HEK293 (cell line): Measurements from ENCODE around the gene BCAS3.
A peak's percentile ranks its signal among the peaks of the same experiment; 100 is the strongest.

Experiments used
- CTCF ChIA-PET: fragments of 350-600 bp; formaldehyde crosslinking; extraction: SDS; loops from one replicate; lab custom pipeline; 2021; ENCODE audit warnings: antibody characterized with exemption; lab: Yijun Ruan, JAX
- POLR2A ChIA-PET: fragments of 300-600 bp; formaldehyde crosslinking; extraction: SDS; loops from one replicate; lab custom pipeline; 2020; ENCODE audit warnings: antibody characterized with exemption, inconsistent platforms; lab: Yijun Ruan, JAX
- H3K27ac ChIP-seq: fragments of 200-500 bp; sonication (Bioruptor generic); 2 replicates; pipeline ENCODE4 v1.5.1; 2014; ENCODE audit warnings: low read depth, low read length, control low read depth, inconsistent platforms; ENCODE audit errors: extremely low read depth
- H3K36me3 ChIP-seq, 2 experiments: fragments of 200-500 bp in 1 of 2; sonication (Bioruptor generic) in 1 of 2; 1 replicate in 1 of 2; 2 replicates in 1 of 2; pipeline ENCODE4 v1.5.1; 2014 to 2017; ENCODE audit warnings: inconsistent platforms in 2 of 2, low read length in 2 of 2; ENCODE audit not compliant: control insufficient read depth in 2 of 2, insufficient read depth in 1 of 2
- H3K4me1 ChIP-seq: fragments of 200-500 bp; sonication (Bioruptor generic); 2 replicates; pipeline ENCODE4 v1.5.1; 2014; ENCODE audit warnings: mild to moderate bottlenecking, low read length, inconsistent platforms; ENCODE audit not compliant: control insufficient read depth, insufficient read depth
- H3K4me3 ChIP-seq: 2 replicates; pipeline ENCODE4 v1.5.1; 2011; ENCODE audit warnings: low read depth, mild to moderate bottlenecking, control low read depth, low read length, moderate library complexity
- H3K9me3 ChIP-seq: fragments of 200-500 bp; sonication (Bioruptor generic); 2 replicates; pipeline ENCODE4 v1.5.1; 2014; ENCODE audit warnings: low read depth, low read length, inconsistent platforms; ENCODE audit not compliant: control insufficient read depth, insufficient read depth
- KLF17 ChIP-seq: fragments of 450-650 bp; formaldehyde crosslinking; IDR thresholded peaks from 2 replicates; pipeline ENCODE4 v1.5.1; 2016; ENCODE audit warnings: missing biosample characterization, missing genetic modification characterization
- KLF9 ChIP-seq: fragments of 450-650 bp; formaldehyde crosslinking; IDR thresholded peaks from 2 replicates; pipeline ENCODE4 v1.5.1; 2016; ENCODE audit warnings: missing biosample characterization, missing genetic modification characterization, low read depth
- OSR2 ChIP-seq: fragments of 450-650 bp; formaldehyde crosslinking; IDR thresholded peaks from 2 replicates; pipeline ENCODE4 v1.5.1; 2016; ENCODE audit warnings: missing biosample characterization, missing genetic modification characterization
- PRDM1 ChIP-seq: fragments of 450-650 bp; formaldehyde crosslinking; IDR thresholded peaks from 2 replicates; pipeline ENCODE4; 2016; ENCODE audit warnings: missing biosample characterization, missing genetic modification characterization
- PRDM4 ChIP-seq: fragments of 450-650 bp; formaldehyde crosslinking; IDR thresholded peaks from 2 replicates; pipeline ENCODE4 v1.5.1; 2017; ENCODE audit warnings: missing biosample characterization, missing genetic modification characterization
- PRDM6 ChIP-seq: fragments of 450-650 bp; formaldehyde crosslinking; IDR thresholded peaks from 2 replicates; pipeline ENCODE4 v1.5.1; 2017; ENCODE audit warnings: missing biosample characterization, missing genetic modification characterization
- TCF7L2 ChIP-seq: IDR thresholded peaks from 2 replicates; pipeline ENCODE4 v1.6.1; 2011; ENCODE audit warnings: low read depth, mild to moderate bottlenecking, inconsistent platforms, low read length, moderate library complexity, borderline replicate concordance
- ZBTB17 ChIP-seq: fragments of 450-650 bp; formaldehyde crosslinking; IDR thresholded peaks from 2 replicates; pipeline ENCODE4 v1.5.1; 2016; ENCODE audit warnings: missing biosample characterization, missing genetic modification characterization
- ZBTB44 ChIP-seq: fragments of 450-650 bp; IDR thresholded peaks from 2 replicates; pipeline ENCODE4 v1.5.1; 2018; ENCODE audit warnings: missing biosample characterization, mild to moderate bottlenecking, missing genetic modification characterization
- ZIC2 ChIP-seq: fragments of 450-650 bp; formaldehyde crosslinking; IDR thresholded peaks from 2 replicates; pipeline ENCODE4 v1.5.1; 2016; ENCODE audit warnings: missing biosample characterization, missing genetic modification characterization
- ZNF140 ChIP-seq: fragments of 450-650 bp; formaldehyde crosslinking; IDR thresholded peaks from 2 replicates; pipeline ENCODE4 v1.5.1; 2016; ENCODE audit warnings: missing biosample characterization, missing genetic modification characterization
- ZNF280C ChIP-seq: fragments of 450-650 bp; formaldehyde crosslinking; IDR thresholded peaks from 2 replicates; pipeline ENCODE4 v1.5.1; 2016; ENCODE audit warnings: missing biosample characterization, missing genetic modification characterization
- ZNF341 ChIP-seq: fragments of 450-650 bp; formaldehyde crosslinking; IDR thresholded peaks from 2 replicates; pipeline ENCODE4; 2016; ENCODE audit warnings: low read depth, missing biosample characterization, missing genetic modification characterization
- ZNF398 ChIP-seq: fragments of 450-650 bp; formaldehyde crosslinking; IDR thresholded peaks from 2 replicates; pipeline ENCODE4 v1.5.1; 2017; ENCODE audit warnings: missing biosample characterization, missing genetic modification characterization
- ZNF580 ChIP-seq: fragments of 450-650 bp; formaldehyde crosslinking; IDR thresholded peaks from 2 replicates; pipeline ENCODE4 v1.5.1; 2016; ENCODE audit warnings: missing biosample characterization, missing genetic modification characterization
- ZNF610 ChIP-seq: fragments of 450-650 bp; formaldehyde crosslinking; IDR thresholded peaks from 2 replicates; pipeline ENCODE4 v1.5.1; 2016; ENCODE audit warnings: missing biosample characterization, missing genetic modification characterization, borderline replicate concordance

The BCAS3 gene

GRCh38 chr17:61152898-61153297 lies 475.2 kb downstream of the BCAS3 start (continued):
- no peak for TF ChIP-seq KLF17 (tag by site-specific recombination)
- TF ChIP-seq ZNF341 (tag by site-specific recombination), result no peak

GRCh38 chr17:61155590-61156237 lies 478.1 kb downstream of the BCAS3 start:
- Histone ChIP-seq H3K36me3 (no peaks in the 10 kb centered on the region), H3K27ac (no peak overlapping the region), H3K4me1 (peaks cover 47% of the 10 kb centered on the region), H3K9me3 (no peaks in the 10 kb centered on the region), H3K4me3 (no peak overlapping the region)
- POLR2A ChIA-PET, result interaction anchor here (0.7 kb wide), 1 partner anchor 338 kb away, joined by 4 read pairs; no protein-coding TSS in a partner anchor
- CTCF ChIA-PET, result interaction anchor here (0.6 to 1.0 kb wide), 2 partner anchors 234 to 334 kb away, joined by 3 to 5 read pairs; no protein-coding TSS in a partner anchor
- no peak for TF ChIP-seq ZNF610 (tag by site-specific recombination)
- TF ChIP-seq PRDM6, result peak; percentile 77
- TF ChIP-seq PRDM4 (tag by site-specific recombination), result no peak
- peak; percentile 53 for TF ChIP-seq ZBTB17

GRCh38 chr17:61157246-61157886 lies 479.7 kb downstream of the BCAS3 start:
- H3K4me1 ChIP-seq, result peaks cover 44% of the 10 kb centered on the region
- H3K27ac ChIP-seq, result no peak overlapping the region; the same call in 1 of the 2 replicates
- ChIA-PET POLR2A (interaction anchor here (0.6 kb wide), 1 partner anchor 404 kb away, joined by 6 read pairs; no protein-coding TSS in a partner anchor), CTCF (no interaction called here)
- H3K36me3 ChIP-seq, result no peaks in the 10 kb centered on the region
- no peak overlapping the region for H3K4me3 ChIP-seq
- H3K9me3 ChIP-seq, result no peaks in the 10 kb centered on the region
- TF ChIP-seq ZNF280C (tag by site-specific recombination) (no peak), PRDM6 (peak; percentile 46), ZIC2 (tag by site-specific recombination) (peak; percentile 51), KLF9 (tag by site-specific recombination) (no peak), PRDM1 (tag by site-specific recombination) (peak; percentile 85), ZNF140 (tag by site-specific recombination) (no peak), TCF7L2 (peak; percentile 25; the same call in 1 of the 2 replicates), ZBTB17 (peak; percentile 88), ZNF398 (tag by site-specific recombination) (0 out of 2 replicates have a peak, but pooled peaks have one; percentile 44), ZNF580 (tag by site-specific recombination) (no peak), ZBTB44 (tag by site-specific recombination) (peak; percentile 55; the same call in 1 of the 2 replicates), OSR2 (tag by site-specific recombination) (no peak)
